HepG2 (cell line): ENCODE data around the gene MSMB.

Source experiments
- CBX5 ChIP-seq: sonication (generic); formaldehyde crosslinking; IDR thresholded peaks from 2 replicates; pipeline ENCODE4 v1.4.0; 2020; ENCODE audit warnings: missing genetic modification reagents, borderline replicate concordance
- CHD4 ChIP-seq: fragments of 200-600 bp; sonication (generic); IDR thresholded peaks from 2 replicates; pipeline ENCODE4 v1.7.0; 2017; ENCODE audit warnings: mild to moderate bottlenecking, low read length, borderline replicate concordance
- EP300 ChIP-seq, 3 experiments: sonication (generic) in 1 of 3; formaldehyde crosslinking in 1 of 3; IDR thresholded peaks; 2 replicates each; pipeline versions ENCODE4 v1.5.1 to v1.6.1; 2011 to 2020; ENCODE audit warnings: low read depth in 2 of 3, low read length in 2 of 3, borderline replicate concordance in 1 of 3, improper control_type of control experiment in 1 of 3, mild to moderate bottlenecking in 1 of 3, missing genetic modification reagents in 1 of 3, moderate library complexity in 1 of 3
- NR3C1 ChIP-seq: sonication (generic); formaldehyde crosslinking; IDR thresholded peaks from 2 replicates; pipeline ENCODE4 v1.4.0; 2020; ENCODE audit warnings: missing genetic modification reagents
- PCBP1 ChIP-seq: fragments of 200-400 bp; formaldehyde crosslinking; IDR thresholded peaks from 2 replicates; pipeline ENCODE4 v1.6.1; 2017; ENCODE audit warnings: mild to moderate bottlenecking, low read depth, low read length, borderline replicate concordance
- RNF2 ChIP-seq: fragments of 450-650 bp; conservative IDR thresholded peaks from 2 replicates; pipeline ENCODE4 v1.6.1; 2016; ENCODE audit warnings: low read depth
- SNAI1 ChIP-seq: sonication (generic); formaldehyde crosslinking; IDR thresholded peaks from 2 replicates; pipeline ENCODE4 v1.5.0; 2020; ENCODE audit warnings: mild to moderate bottlenecking, missing genetic modification reagents, borderline replicate concordance
- TCF7L2 ChIP-seq: IDR thresholded peaks from 2 replicates; pipeline ENCODE4 v1.6.1; 2011; ENCODE audit warnings: mild to moderate bottlenecking, low read depth, low read length, moderate library complexity

- no peak for TF ChIP-seq CHD4
- no peak for TF ChIP-seq NR3C1 (CRISPR knock-in tag)
- TF ChIP-seq EP300 (IDR thresholded peaks at IDR 0.05; ENCODE audit: low read depth in 2 of 2, low read length in 2 of 2): no peak
- TF ChIP-seq EP300 (CRISPR knock-in tag; IDR thresholded peaks at IDR 0.05; ENCODE audit: borderline replicate concordance): no peak
- TF ChIP-seq TCF7L2: no peak
- TF ChIP-seq RNF2: no peak
- no peak for TF ChIP-seq PCBP1
- no peak for TF ChIP-seq CBX5 (CRISPR knock-in tag)
- no peak for TF ChIP-seq SNAI1 (CRISPR knock-in tag)
Measured at GRCh38 chr10:46006219-46006618, 39.9 kb downstream of the MSMB start.
